Measurements from ENCODE around the gene CA10. TPM values are rescaled to one million over a fixed set of nuclear protein-coding genes. Genes with fewer than 3 reads are reported as not detected.

Gene CA10
- total RNA-seq, 1 donor from 2014 or later, result not detected

DNA sequence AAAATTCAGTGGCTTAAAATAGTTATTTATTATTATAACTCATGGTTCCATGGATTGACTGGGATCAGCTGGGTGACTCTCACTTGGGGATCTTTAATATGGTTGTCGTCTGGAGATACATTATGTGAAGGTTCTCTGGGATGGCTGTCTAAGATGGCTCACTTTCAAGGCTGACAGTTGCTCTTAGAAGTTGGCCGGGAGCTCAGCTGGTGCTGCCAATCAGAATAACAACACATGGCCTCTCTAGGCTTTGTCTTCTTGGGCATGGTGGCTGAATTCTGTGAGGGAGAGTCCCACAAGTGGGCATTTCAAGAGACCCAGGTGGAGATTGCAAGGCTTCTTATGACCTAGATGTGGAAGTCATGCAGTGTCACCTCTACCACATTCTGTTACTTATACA, 269.7 kb downstream of the CA10 start:
- DNase-seq (ENCODE audit: low read depth), result peak; percentile 37

DNA sequence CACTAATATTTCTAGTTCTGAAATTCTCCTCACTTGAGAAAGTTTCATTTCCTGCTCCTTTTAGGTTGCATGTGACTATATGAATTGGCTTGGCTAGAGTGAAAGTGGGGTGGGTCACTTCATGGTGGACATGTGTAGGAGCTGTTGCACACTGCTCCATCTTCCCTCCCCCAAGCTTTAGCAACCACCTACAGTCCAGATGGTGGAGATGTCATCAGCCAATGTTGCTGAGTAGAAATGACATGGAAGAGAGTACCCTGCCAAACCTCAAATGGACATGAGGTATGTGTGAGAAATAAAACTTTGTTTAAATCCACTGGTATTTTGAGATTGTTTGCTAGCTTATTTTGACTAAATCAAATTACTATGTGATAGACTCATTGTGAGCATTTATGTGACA, 281.5 kb downstream of the CA10 start:
- DNase-seq (ENCODE audit: low read depth), result no peak

DNA sequence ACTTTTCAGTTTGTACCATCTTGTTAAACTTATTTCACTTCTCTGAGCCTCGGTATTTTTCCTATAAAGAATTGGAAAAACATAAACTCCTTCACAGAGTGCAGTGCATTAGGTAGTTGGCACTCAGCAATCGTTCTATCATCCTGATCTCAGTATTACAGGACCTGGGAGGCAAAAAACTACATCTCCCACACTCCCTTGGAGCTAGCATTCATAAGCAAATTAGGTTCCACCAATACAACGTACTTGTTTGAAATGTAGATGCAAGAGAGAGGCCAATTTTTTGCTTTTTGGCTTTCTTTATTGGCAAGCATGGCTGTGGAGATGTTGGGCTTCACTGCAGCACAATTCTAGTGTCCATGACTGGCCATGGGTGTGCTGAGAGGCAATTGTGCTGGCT, 285.2 kb downstream of the CA10 start:
- no peak for DNase-seq (ENCODE audit: low read depth)

DNA sequence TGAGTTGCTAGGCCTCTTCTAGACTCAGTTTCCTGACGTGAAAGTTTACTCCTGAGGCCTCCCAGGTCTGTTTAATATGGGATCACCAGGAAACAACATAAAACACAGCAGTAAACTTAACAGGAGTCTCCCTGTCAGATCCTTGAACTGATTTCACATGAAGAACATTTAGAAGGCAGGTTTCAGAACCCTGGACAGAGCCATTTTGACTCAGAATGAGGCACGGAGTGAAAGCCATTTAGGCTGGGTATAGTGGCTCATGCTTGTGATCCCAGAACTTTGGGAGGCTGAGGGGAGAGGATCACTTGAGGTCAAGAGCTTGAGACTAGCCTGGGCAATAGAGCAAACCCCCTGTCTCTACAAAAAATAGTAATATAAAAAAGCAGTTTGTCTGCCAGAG, 289.1 kb downstream of the CA10 start:
- peak; percentile 43 for DNase-seq (ENCODE audit: low read depth)

DNA sequence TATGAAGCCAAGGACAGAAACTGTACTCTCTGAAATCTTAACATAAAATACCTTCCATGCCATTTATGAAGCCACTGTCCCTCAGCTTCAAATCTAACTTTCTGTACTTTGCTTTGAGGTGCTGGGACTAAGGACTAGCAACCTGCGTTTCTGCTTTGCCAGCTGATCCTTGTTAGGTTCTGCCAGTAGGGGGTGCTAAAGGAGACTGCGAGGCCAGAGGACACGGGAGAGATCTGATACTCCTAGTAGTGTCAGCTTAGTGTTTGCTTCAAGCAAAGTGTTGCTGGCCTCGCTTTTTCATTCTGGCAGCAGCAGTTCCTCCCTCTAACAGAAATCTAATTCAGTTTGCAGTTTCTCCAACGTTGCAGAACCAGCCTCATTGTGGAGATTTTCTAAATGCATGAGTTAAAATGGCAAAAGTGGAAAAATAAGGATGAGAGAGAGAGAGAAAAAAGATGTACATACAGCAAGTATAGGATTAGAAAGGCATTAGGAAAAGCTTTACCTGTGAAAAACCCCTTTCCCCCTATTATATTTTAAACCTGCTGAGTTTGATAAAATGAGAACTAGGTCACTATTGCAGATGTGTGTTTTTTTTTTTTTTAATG, 297.5 kb downstream of the CA10 start:
- DNase-seq (ENCODE audit: low read depth), result peak; percentile 66

DNA sequence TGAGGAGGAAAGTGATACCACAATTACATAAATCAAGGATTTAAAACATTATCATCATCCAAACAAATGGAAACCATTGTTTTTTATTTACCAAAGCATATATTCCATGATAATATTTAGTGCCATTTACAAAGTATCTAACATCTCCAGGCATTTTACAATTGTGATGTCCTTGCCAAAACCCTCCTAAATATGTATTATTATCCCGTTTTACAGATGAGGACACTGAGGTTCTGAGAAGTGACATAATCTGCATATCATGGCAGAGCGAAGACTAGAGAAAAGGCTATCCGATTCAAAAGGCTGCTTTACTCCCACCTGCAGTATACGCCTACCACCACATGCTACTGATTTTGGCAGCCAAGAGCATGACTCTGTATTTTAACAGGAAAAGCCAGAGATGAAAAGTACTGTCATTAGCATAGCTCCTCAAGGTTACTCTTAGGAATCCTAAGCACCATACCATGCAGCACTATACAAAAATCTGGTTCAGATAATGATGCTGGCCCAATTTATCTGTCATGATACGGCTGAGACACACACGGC, 301.4 kb downstream of the CA10 start:
- no peak for DNase-seq (ENCODE audit: low read depth)

DNA sequence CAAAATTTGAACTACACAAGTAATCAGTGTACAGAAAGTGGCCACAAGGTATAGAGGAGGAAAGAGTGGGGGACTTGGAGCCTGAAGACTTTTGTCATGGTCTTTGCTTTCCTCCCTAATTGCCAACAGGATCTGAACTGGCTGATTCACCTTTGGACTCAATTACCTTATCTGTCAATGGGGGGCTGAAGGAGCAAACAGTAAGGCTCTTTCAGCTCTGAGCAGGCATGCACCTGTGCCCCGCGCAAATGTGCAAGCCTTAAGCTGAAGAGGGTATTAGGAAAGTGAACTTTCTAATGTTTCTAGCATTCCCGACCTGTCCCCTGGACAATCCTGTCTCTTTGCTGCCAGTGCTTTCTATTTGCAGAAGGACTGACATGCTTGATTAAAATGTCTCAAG, 302.7 kb downstream of the CA10 start:
- DNase-seq (ENCODE audit: low read depth), result no peak

DNA sequence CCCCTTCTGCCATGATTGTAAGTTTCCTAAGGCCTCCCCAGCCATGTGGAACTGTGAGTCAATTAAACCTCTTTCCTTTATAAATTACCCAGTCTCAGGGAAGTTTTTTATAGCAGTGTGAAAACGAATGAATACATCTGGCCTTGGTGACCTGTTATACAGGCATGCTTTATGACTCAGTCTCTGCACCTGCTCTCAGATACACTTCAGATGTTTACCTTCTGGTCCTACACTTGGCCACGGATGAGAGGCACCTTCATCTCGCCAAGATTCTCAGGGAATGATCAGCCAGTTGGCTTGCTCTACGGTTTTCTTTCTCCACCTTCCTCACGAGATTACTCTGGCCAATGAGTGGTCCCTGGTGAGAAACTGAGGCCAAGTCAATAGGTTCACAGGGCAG, 304.7 kb downstream of the CA10 start:
- no peak for DNase-seq (ENCODE audit: low read depth)

DNA sequence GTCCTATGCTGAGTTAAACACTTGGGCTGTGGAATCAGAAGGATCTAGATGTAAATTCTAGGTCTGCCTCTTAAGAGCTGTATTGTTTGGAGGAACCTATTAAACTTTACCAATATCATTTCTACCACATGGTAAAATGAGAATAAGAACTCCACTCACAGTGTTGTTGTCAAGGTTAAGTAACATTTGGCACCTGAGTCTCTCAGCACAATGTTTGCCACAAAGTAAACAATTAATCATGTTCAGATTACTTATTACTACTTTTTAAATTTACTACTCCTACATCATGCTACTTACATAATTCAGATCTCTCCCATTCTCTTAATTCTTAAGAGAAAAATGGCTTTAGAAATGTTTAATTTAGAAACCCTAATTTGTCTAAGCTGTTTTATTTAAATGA, 305.9 kb downstream of the CA10 start:
- DNase-seq (ENCODE audit: low read depth), result no peak

DNA sequence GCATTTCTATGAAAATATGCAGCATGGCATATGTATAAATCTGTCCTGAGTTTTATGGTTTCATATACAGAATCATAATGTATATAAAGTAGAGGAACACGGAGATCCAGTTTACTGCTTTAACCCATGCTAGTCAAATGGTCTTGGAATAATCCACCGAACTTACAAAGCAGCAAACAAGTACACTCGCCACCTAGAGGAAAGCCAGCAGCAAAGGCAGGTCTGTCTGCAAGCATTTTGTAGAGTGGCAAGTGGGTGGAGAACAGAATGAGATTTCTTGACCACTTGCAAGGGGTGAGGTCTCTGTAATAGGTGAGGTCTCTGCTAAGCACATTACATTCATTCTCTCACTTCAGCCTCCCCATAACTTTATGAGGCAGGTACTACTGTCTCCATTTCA, 308.3 kb downstream of the CA10 start:
- DNase-seq (ENCODE audit: low read depth), result no peak

DNA sequence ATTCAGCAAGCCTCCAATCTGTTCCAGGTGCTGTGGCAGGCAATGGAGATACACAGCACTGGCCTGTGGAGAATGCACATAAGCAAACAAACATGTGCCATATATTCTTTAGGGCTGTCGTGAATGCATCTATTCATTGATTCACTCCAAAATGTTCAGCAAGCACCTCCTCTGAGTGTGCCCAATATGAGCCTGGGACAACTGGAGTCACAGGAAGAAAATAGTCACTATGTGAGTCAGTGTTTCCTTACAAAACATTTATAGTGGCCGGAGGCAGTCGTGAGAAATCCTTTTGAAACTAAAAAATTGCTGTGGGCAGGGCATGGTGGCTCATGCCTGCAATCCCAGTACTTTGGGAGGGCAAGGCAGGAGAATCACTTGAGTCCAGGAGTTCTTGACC, 310.1 kb downstream of the CA10 start:
- no peak for DNase-seq (ENCODE audit: low read depth)

DNA sequence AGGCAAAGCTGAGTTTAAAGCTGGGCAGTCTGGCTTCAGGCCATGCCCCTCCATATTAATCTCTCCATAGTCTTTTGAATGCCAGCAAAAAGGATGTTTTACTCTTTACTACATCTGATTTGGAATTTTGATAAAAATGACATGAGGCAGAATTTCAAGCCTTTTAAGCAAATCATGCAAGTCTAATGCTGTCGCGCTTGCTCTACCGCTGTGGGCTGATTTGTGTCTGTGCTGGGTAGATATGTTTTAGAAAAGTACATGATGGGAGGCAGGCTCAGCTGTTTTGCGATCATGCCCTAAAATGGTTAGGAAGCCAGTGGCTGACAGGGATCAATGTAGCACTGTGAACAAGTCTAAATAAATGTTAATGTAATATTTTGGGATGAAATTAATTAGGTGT, 311.9 kb downstream of the CA10 start:
- DNase-seq (ENCODE audit: low read depth), result no peak

DNA sequence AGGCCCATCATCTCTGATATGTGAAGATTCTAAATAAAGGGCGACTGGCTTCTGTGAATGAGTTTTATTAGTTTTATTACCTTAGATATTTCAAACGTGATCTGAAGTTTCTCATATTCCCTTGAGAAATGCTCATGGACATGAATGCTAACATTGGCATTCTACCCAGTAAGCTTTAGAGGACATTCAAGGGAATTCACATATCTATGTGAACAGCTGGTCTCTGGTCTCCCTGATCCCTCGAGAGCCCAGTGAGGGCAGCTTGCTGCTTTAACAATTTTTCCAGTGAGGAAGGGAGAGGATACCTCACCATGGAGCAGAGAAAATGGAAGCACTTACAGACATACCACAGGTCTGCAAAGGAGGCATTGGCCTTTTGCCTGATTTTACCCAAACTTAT, 312.7 kb downstream of the CA10 start:
- no peak for DNase-seq (ENCODE audit: low read depth)

DNA sequence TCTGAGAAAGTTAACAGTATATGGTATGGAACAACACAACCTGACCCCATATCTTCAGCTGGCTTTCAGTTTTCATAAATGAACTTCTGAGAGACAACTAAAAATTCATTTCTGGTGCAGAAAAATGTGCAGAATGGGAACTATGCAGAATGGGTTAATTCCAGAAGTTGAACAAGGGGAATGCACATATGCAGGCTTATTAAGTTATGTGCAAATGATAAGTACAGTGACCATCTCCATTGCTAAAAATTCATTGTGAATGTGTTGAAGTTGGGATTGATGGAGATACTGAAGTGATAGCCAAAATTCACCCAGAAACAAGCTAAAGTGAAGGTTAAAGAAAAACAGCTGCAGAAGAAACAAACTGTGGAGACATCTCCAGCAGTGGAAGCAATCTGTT, 315.8 kb downstream of the CA10 start:
- DNase-seq (ENCODE audit: low read depth), result no peak

DNA sequence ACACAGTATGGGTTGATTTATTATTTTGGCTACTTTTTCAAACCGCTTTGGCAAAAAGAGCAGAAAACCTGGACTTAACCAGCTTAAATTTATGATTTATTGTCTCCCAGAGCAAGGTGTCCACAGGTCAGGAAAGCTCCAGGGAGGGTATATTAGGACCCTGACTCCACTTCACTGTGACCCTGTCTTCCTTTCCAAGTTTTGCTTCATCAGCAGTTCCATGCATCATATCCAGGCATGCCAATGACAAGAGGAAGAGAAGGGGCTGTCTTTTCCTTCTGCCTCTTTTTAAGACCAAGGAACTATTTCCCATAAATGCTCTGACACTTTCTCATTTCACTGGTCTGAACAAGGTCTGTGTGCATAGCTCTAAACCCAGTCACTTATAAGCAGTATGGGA, 316.8 kb downstream of the CA10 start:
- no peak for DNase-seq (ENCODE audit: low read depth)

DNA sequence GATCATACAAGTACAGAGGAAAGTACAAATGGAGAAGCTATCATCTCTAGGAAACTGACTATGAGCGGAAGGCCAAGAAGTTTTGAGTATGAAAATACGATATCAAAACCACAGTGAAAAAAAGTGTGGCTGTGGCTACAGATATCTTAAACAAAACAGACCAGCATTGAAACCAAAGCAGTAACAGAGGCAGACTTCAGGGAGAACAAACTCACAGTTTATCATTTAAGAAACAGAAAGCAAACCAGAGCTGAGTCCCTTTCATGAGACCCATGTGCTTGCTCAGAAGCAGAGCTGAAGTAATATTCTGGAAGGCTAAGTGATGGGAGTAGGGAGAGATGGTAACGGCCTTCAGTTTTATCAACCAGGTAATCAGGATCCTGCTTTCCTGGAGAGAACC, 317.8 kb downstream of the CA10 start:
- no peak for DNase-seq (ENCODE audit: low read depth)

DNA sequence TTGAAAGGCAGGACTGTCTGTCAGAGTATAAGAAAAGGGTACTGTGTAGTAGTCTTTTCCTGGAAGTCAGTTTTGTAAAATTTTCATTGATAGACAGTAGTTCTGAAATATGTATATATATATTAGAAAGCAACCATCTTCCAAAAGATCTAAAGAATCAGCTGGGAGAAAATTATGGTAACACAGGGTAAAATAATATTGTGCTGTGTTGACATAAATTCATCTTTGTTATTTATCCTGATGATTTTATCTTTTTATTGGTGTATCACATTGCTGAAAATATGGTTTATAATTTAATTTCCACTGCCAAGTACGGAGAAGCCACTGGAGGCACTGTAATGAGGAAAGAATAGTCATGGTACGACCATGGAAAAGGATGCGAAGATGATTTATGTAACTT, 324.9 kb downstream of the CA10 start:
- no peak for DNase-seq (ENCODE audit: low read depth)

DNA sequence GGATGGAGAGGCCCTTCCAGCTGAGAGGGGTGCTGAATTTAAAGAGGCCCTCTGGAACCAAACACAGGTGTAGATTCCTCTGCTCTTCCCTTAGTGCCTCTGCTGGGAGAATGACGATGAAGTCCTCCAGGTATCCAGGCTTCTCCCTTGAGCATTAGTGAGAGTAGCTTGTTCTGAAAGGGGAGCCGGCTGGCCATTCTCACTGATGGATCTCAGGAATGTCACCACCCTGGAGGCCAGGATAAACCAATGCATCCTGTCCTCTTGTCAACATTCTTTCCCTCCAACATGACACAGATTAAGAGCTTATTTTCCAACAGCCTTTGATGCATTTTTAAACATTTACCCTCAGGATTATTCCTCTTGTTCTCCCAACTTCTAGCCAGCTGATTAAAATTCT, 325.5 kb downstream of the CA10 start:
- DNase-seq (ENCODE audit: low read depth), result no peak

DNA sequence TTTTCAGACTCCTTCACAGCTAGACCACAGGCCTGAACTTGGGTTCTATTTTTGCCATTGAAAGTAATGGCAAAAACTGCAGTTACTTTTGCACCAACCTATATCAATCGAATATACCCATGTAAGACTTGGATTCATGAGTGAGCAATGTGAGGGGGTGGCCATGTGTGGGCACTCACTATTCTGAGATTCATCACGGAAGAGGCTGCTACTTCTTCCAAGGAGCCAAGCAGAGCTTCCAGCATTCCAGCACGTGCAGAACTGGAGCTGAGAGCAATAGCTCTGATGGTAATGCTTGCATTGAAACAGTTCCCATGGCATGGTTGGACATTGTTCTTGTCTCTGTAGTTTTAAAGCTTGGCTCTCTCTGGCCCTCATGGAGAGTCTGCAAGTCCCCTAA, 327.6 kb downstream of the CA10 start:
- no peak for DNase-seq (ENCODE audit: low read depth)

DNA sequence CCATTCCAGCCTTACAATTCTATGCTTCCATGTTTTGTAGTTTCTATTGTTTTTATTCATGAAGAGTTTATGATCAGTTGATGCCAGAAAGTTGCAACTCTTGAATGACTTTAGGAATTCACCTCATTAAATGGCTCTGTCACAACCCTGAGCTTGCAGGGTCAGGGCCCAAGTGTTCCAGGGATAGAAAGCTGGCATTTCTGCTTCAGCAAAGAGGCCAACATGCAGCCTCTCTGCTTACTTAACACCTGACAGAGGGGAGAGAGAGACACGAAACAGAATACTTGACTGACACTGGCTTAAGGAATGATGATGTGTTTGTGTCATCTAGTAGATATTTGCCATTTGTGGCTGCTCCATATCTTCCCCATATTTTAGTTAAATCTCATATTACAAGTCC, 328.1 kb downstream of the CA10 start:
- no peak for DNase-seq (ENCODE audit: low read depth)

DNA sequence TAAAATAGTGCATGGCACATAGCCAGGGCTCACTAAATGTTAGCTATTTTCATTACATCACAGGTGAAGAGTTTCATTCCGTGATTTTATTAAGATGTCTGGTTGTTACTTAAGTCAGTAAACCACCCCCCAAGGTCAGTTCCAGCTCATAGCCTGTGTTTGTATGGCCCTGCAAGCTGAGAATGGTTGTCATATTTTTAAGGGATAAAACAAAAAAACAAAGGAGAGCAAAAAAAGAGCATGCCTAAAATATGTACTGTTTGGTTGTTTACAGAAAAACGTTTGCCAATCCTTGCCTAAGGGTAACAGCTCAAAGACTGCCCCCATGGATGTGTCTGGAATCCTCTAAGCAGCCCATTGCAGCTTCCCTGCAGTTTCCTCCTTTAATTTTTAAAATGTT, 329.6 kb downstream of the CA10 start:
- DNase-seq (ENCODE audit: low read depth), result no peak

DNA sequence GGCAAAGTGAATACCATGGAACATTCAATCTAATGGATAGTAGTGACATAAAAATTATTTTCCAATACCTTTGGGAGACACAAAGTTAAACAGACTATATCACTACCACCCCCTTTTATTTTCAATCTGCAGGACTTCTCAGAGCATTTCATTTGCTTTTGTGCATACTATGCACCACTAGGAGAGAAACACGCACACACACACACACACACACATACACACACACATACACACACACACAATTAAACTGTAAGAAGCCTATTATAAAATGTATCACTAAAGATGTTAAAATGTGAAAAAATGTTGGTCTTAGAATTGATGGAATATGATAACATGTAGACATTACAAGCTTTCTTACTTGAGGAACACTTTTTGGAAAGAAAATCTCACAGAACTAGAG, 331.4 kb downstream of the CA10 start:
- DNase-seq (ENCODE audit: low read depth), result no peak

DNA sequence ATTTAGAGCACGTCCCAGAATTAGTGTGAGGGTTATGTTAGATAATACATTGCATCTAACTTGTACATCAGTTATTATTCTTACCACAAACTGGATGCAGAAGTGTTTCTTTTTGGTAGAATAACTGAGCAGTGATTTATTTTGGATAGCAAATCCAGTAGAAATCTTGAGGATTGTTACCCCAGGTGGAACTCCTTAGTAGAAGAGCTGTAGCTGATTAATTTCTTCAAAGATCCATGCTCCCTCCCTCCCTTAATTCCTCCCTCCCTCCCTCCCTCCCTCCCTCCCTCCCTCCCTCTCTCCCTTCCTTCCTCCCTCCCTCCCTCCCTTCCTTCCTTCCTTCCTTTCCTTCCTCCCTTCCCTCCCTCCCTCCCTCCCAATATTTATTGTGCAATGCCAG, 337.7 kb downstream of the CA10 start:
- no peak for DNase-seq (ENCODE audit: low read depth)

DNA sequence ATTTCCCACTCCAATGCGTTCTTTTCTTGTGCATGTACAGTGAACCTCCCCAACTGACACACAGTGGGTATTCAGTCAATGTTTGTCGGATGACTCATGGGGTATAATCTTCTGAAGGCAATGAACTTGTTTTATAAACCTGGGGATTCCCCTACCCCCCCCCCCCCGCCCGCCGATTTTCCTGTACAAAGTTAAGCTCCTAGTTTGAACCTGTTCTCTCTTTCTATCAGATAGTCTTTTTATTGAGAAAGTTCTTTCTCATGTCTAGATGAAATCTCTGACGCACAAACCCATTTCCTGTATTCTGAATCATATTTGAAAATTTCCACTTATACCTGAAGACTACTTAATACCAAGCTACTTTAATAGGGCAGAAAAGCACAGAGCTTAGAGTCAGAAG, 338.3 kb downstream of the CA10 start:
- no peak for DNase-seq (ENCODE audit: low read depth)

All from myocyte (in vitro differentiated cells).